Measurements from ENCODE around the gene POU2AF1.

POU2AF1 gene

DNA sequence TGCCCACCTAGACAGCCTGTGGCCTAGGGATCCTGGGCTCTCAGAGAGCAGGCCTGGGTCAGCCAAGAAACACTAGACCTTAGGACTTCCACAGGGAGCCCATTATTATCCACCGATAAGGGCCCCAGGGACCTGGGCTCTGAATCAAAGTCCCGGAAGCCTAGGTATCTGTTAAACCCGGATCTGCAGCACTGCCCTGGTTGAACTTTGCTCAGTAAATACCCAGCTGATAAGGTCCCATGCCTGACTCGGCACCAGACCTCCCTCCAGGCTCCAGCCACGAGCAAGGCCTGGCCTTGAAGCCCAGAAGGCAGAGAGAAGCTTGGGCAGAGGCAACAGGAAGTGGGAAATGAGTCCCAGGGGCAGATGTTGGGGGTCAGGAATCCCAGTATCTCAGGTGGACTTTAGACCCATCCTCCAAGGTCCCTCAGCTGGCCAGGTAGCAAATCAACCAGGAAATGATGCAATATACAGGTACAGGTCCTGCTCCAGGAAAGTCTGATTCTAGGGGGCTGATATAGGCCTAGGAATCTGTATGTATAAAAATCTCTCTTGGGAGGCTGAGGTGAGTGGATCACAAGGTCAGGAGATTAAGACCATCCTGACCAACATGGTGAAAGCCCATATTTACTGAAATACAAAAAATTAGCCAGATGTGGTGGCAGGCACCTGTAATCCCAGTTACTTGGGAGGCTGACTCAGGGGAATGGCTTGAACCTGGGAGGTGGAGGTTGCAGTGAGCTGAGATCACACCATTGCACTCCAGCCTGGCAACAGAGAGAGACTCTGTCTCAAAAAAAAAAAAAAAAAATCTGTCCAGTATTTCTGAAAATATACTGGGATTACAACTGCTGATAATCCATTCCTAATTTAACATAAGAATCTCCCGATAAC is 18.7 kb downstream of the POU2AF1 start:
- no peak for DNase-seq (ENCODE audit: low spot score)

GRCh38 chr11:111359223-111360149 is 19.6 kb downstream of the POU2AF1 start:
- no peak for DNase-seq (ENCODE audit: low spot score)

- DNase-seq (ENCODE audit: low spot score) = no peak
Observed at GRCh38 chr11:111358038-111359001, 20.8 kb downstream of the POU2AF1 start.

GRCh38 chr11:111357150-111358037 is 21.7 kb downstream of the POU2AF1 start:
- no peak for DNase-seq (ENCODE audit: low spot score)

DNA sequence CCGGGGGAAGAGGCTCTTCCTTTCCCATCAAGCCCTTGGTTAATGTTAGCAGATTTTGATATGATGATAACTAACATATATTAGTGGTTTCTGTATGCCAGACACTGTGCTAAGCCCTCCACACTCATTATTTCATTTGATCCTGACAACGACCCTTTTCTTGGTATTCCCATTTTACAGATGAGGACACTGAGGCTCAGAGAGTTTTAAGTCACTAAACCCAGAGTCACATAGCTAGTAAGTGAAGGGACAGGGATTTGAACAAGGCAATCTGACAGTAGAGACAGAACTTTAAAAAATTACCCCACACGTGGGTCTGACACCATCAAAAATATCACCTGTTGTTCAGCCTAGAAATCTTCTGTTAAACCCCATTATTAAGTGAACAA is 22.4 kb downstream of the POU2AF1 start:
- no peak for DNase-seq (ENCODE audit: low spot score)

- no peak for DNase-seq (ENCODE audit: low spot score)
Observed at GRCh38 chr11:111355956-111356659, 23.0 kb downstream of the POU2AF1 start.

DNA sequence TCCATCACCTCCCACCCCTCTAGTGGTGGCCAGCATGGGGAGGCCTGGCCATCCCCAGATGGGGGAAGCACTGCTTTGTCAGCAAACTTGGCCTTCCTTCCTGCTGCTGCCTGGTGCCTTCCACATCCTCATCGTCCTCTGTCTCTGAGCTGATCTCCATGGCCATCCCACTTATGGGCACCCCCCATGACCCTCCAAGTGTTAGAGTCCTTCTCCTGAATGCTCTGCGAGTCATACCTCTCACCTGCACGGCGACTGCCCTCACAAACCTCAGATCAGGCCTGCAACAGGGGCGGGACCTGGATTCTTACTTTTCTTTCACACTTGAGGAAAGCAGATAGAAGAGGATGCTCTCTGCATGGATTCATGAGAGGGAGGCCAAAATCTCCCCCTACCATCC is 24.0 kb downstream of the POU2AF1 start:
- no peak for DNase-seq (ENCODE audit: low spot score)

DNA sequence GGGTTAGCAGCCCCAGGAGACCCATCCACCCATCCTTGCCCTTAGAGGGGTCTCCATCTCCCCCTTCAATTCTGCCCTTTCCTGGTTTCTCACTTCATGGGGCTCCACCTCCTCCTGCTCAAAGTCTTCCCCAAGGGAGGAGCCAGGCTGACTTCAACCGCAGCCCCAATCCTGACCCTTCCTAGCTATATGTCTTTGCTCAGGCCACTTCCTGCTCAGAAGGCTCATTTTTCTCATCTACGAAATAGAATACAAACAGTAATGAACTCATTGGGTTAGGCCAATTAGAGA is 24.5 kb downstream of the POU2AF1 start:
- no peak for DNase-seq (ENCODE audit: low spot score)

DNA sequence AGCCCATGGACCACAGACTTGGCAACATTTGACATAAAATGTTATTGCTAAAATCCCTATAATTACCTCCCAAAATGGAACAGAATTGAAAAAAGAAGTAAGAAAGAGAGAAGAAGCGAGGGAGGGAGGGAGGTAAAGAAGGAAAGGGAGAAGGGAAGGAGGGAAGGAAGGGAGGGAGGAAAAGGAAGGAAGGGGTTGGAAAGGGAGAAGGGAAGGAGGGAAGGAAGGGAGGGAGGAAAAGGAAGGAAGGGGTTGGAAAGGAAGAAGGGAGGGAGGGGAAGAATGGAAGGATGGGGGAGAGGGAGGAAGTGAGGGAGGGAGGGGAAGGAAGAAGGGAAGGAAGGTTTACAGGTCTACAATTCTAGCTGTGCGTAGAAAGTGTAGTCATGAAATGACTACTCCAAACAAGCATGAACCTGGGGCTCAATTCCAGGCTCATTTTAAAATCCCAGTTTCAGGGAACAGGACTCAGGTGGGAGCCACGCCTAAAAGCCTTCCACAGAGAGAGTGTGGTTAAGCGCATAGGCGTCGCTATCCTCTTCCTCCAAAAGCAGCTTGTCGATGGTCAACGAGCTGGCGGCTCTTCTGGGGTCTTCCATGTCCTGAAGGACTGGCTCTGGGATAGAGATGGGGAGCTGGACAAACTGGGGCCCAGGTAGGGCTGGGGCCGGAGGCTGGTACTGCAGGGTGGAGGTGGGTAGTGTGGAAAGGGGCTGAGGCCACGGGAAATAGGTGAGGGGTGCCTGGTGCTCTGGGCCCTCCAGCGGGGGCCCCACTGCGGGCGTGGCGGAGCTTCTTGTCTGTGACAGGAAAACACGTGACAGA is 25.1 kb downstream of the POU2AF1 start:
- no peak for DNase-seq (ENCODE audit: low spot score)

- DNase-seq (ENCODE audit: low spot score) = no peak
Observed at GRCh38 chr11:111352935-111353710, 26.0 kb downstream of the POU2AF1 start.

- DNase-seq (ENCODE audit: low spot score) = no peak
Observed at GRCh38 chr11:111352231-111352746, 26.8 kb downstream of the POU2AF1 start.

- no peak for DNase-seq (ENCODE audit: low spot score)
Observed at GRCh38 chr11:111351374-111352055, 27.6 kb downstream of the POU2AF1 start.

DNA sequence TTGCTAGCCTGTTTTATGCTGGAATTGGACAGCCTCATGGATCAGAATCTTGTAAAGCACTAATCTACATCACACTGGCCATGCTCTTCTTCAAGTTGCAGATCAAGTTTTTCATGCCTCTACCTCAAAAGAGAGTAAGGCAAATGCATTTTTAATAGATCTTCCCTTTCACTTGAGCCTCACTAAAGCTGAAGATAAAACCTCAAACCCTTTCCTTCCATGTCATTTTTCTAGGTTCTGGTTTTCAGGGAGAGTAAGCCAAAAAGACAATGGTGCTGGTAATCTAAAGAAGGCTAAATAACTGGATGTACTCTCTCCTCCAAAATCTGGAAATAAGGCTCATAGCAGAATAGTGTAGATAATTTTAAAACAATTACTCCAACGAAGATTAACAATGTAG is 28.3 kb downstream of the POU2AF1 start:
- no peak for DNase-seq (ENCODE audit: low spot score)

GRCh38 chr11:111349191-111349695 is 29.8 kb downstream of the POU2AF1 start:
- DNase-seq (ENCODE audit: low spot score) = no peak

- DNase-seq (ENCODE audit: low spot score) = no peak
Observed at GRCh38 chr11:111348147-111348546, 30.9 kb downstream of the POU2AF1 start.

DNA sequence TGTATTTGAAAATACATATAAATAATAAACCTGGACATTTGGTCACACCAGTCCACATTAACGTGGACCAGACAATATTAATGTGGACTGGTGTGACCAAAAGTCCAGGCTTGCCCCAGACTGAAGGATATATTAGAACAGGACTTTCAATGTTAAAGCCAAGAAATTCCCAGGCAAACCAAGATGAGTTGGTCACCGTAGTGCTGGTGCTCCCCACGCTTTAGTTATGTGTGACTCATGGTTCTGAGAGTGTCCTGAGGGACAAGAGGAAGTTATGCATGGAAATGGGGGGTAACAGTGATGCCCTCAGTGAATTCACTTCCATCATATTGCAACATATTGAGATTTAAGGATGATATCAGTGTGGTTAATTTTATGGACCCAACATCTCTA is 31.4 kb downstream of the POU2AF1 start:
- no peak for DNase-seq (ENCODE audit: low spot score)

GRCh38 chr11:111347002-111347722 is 31.9 kb downstream of the POU2AF1 start:
- DNase-seq (ENCODE audit: low spot score) = no peak

Data from hematopoietic multipotent progenitor cell treated with erythropoietin and hydrocortisone succinate and interleukin-3 and kit ligand, for 17 days (in vitro differentiated cells).